MM.1S (cell line): ENCODE measurements around the gene C6orf163.

Source experiments
- DNase-seq: peaks from one replicate; pipeline ENCODE4 v3.0.0-alpha.2; 2015
- H2AFZ ChIP-seq: fragments of 300-600 bp; sonication (generic); 2 replicates; pipeline ENCODE4 v1.6.0; 2016; ENCODE audit warnings: antibody characterized with exemption, low read length
- H3F3A ChIP-seq: fragments of 300-600 bp; sonication (generic); 2 replicates; pipeline ENCODE4 v1.6.1; 2016; ENCODE audit warnings: mild to moderate bottlenecking, antibody characterized with exemption, low read length, moderate library complexity, mixed read lengths; ENCODE audit not compliant: insufficient read depth
- H3K27ac ChIP-seq: fragments of 300-600 bp; sonication (generic); 2 replicates; pipeline ENCODE4 v1.5.1; 2016; ENCODE audit warnings: mild to moderate bottlenecking, low read length
- H3K27me3 ChIP-seq: fragments of 300-600 bp; sonication (generic); replicated peaks from 2 replicates; pipeline ENCODE4 v1.6.0; 2016; ENCODE audit warnings: low read length; ENCODE audit not compliant: insufficient read depth
- H3K36me3 ChIP-seq: fragments of 300-600 bp; sonication (generic); replicated peaks from 2 replicates; pipeline ENCODE4 v1.6.1; 2016; ENCODE audit warnings: mild to moderate bottlenecking, low read length, mixed read lengths; ENCODE audit not compliant: insufficient read depth
- H3K4me1 ChIP-seq: fragments of 300-600 bp; sonication (generic); 2 replicates; pipeline ENCODE4 v1.6.1; 2016; ENCODE audit warnings: low read length, mixed read lengths
- H3K4me2 ChIP-seq: fragments of 300-600 bp; sonication (generic); 2 replicates; pipeline ENCODE4 v1.6.0; 2016; ENCODE audit warnings: low read depth, low read length
- H3K4me3 ChIP-seq: fragments of 300-600 bp; sonication (generic); 2 replicates; pipeline ENCODE4 v1.5.1; 2016; ENCODE audit warnings: low read length, mixed read lengths
- H3K79me2 ChIP-seq: fragments of 300-600 bp; sonication (generic); 2 replicates; pipeline ENCODE4 v1.6.1; 2016; ENCODE audit warnings: mixed run types, low read length, mixed read lengths
- H3K9ac ChIP-seq: fragments of 300-600 bp; sonication (generic); 2 replicates; pipeline ENCODE4 v1.6.1; 2016; ENCODE audit warnings: low read length, mixed read lengths
- H3K9me2 ChIP-seq: fragments of 300-600 bp; sonication (generic); replicated peaks from 2 replicates; pipeline ENCODE4 v1.6.1; 2016; ENCODE audit warnings: mild to moderate bottlenecking, low read length, mixed read lengths; ENCODE audit not compliant: insufficient read depth
- H3K9me3 ChIP-seq: fragments of 300-600 bp; sonication (generic); replicated peaks from 2 replicates; pipeline ENCODE4 v1.6.1; 2016; ENCODE audit warnings: mild to moderate bottlenecking, low read length, mixed read lengths; ENCODE audit not compliant: insufficient read depth
- H4K20me1 ChIP-seq: fragments of 300-600 bp; sonication (generic); 2 replicates; pipeline ENCODE4 v1.6.1; 2016; ENCODE audit warnings: mild to moderate bottlenecking, low read length, moderate library complexity, mixed read lengths; ENCODE audit not compliant: insufficient read depth
- CTCF ChIP-seq: fragments of 300-600 bp; sonication (generic); IDR thresholded peaks from 2 replicates; pipeline ENCODE4 v1.5.1; 2016; ENCODE audit warnings: antibody characterized with exemption, low read length, mixed read lengths
- EZH2 ChIP-seq: fragments of 300-600 bp; sonication (generic); optimal IDR thresholded peaks from 2 replicates; pipeline ENCODE3; 2017; ENCODE audit warnings: low read depth, mild to moderate bottlenecking, antibody characterized with exemption, low read length, mixed read lengths
- EZH2phosphoT487 ChIP-seq: fragments of 300-600 bp; sonication (generic); IDR thresholded peaks from 2 replicates; pipeline ENCODE4 v1.6.1; 2018; ENCODE audit warnings: antibody characterized with exemption, low read length

Gene C6orf163

DNA sequence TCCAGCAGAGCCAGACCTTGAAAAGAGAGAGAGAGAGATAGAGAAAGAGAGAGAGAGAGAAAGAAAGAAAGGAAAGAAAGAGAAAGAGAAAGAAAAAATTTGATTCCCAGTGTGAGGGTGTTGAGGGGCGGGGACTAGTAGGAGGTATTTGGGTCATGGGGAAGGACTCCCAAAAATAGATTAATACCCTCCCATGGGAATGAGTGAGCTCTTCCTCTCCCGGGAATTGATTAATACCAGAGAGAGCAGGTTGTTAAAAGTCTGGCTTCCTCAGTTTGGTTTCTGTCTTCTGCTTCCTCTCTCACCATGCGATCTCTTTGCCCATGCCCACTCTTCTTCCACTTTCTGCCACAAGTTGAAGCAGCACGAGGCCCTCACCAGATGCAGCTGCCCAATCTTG, 34.3 kb downstream of the C6orf163 start:
- Histone ChIP-seq H3K9me3 (no peaks in the 10 kb centered on the region), H3K4me1 (no peaks in the 10 kb centered on the region), H3K9me2 (no peaks in the 10 kb centered on the region), H2AFZ (no peak overlapping the region), H3K27ac (no peak overlapping the region), H3K4me2 (no peak overlapping the region), H3F3A (no peaks in the 10 kb centered on the region), H3K36me3 (no peaks in the 10 kb centered on the region), H4K20me1 (no peaks in the 10 kb centered on the region), H3K79me2 (no peaks in the 10 kb centered on the region), H3K27me3 (no peaks in the 10 kb centered on the region), H3K9ac (no peak overlapping the region), H3K4me3 (no peak overlapping the region)
- DNase-seq, result no peak
- TF ChIP-seq EZH2, result no peak
- no peak for TF ChIP-seq CTCF
- no peak for TF ChIP-seq EZH2phosphoT487

- no peak overlapping the region for H3K4me2 ChIP-seq
- H3K4me1 ChIP-seq, result no peaks in the 10 kb centered on the region
- H3K27ac ChIP-seq, result no peak overlapping the region
- H3F3A ChIP-seq, result no peaks in the 10 kb centered on the region
- no peaks in the 10 kb centered on the region for H3K9me3 ChIP-seq
- H3K9me2 ChIP-seq, result no peaks in the 10 kb centered on the region
- H3K36me3 ChIP-seq, result no peaks in the 10 kb centered on the region
- H3K9ac ChIP-seq, result no peak overlapping the region
- no peak overlapping the region for H2AFZ ChIP-seq
- no peaks in the 10 kb centered on the region for H3K27me3 ChIP-seq
- H4K20me1 ChIP-seq, result no peaks in the 10 kb centered on the region
- TF ChIP-seq CTCF (no peak), EZH2 (no peak), EZH2phosphoT487 (no peak)
- H3K79me2 ChIP-seq, result no peaks in the 10 kb centered on the region
- no peak overlapping the region for H3K4me3 ChIP-seq
- no peak for DNase-seq
Measured at GRCh38 chr6:87382861-87383260, 38.2 kb downstream of the C6orf163 start.

DNA sequence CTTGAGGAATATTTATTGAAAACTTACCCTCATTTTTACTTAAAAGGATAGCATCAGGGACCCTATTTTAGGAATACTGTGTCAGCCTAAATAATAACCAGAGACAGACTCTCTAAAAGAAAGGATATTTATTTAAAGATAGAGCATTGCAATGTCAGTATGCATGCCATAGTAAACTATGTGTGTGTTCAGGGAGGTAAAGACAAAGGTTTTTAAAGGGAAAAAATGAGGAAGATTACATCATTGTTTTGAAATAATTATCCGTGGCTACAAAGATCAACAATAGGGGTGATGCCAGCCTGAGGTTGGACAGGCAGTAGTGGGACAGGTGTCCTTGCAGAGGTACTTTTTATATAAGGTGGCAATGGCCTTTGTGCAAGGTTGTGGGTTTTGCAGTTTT, 39.4 kb downstream of the C6orf163 start:
- H3K4me3 ChIP-seq, result no peak overlapping the region
- no peak for DNase-seq
- no peaks in the 10 kb centered on the region for H3K36me3 ChIP-seq
- H4K20me1 ChIP-seq, result no peaks in the 10 kb centered on the region
- no peaks in the 10 kb centered on the region for H3F3A ChIP-seq
- H3K4me2 ChIP-seq, result no peak overlapping the region
- no peaks in the 10 kb centered on the region for H3K9me3 ChIP-seq
- no peak overlapping the region for H2AFZ ChIP-seq
- H3K4me1 ChIP-seq, result no peaks in the 10 kb centered on the region
- H3K9me2 ChIP-seq, result no peaks in the 10 kb centered on the region
- TF ChIP-seq CTCF, result no peak
- no peak for TF ChIP-seq EZH2phosphoT487
- TF ChIP-seq EZH2, result no peak
- no peaks in the 10 kb centered on the region for H3K27me3 ChIP-seq
- no peak overlapping the region for H3K27ac ChIP-seq
- H3K9ac ChIP-seq, result no peak overlapping the region
- no peaks in the 10 kb centered on the region for H3K79me2 ChIP-seq
